ENCODE measurements around the gene RASSF8. TPM values are rescaled to one million over a fixed set of nuclear protein-coding genes. Genes with fewer than 3 reads are reported as not detected.

RASSF8 gene
- total RNA-seq, 3 donors from 2014 or later = 42.6 to 52.1 (median 47.5) TPM

Other genes starting within 250 kb of the RASSF8 start
- 10 to 100 TPM in 1 of 3 donors, 1 to 10 TPM in 2; 5.6 to 29.7 (median 9.2) TPM for gene BHLHE41, start 166.4 kb downstream of the RASSF8 start, total RNA-seq
- gene SSPN, start 236.9 kb downstream of the RASSF8 start, total RNA-seq = 10 to 100 TPM; 17.7 to 22.1 (median 19.7) TPM